ENCODE data around the gene EFHB. TPM values are rescaled to one million over a fixed set of nuclear protein-coding genes. Genes with fewer than 3 reads are reported as not detected.
A peak's percentile ranks its signal among the peaks of the same experiment; 100 is the strongest.

Gene EFHB
- total RNA-seq, 1 experiment from 2014 or later = 1.4 TPM

GRCh38 chr3:19886404-19886803, 47.6 kb downstream of the EFHB start:
- no peaks in the 10 kb centered on the region for H3K4me1 ChIP-seq
- Mint-ChIP-seq H3K4me3 (ENCODE audit: unreplicated experiment) (no peak overlapping the region), H3K4me1 (ENCODE audit: low read depth, unreplicated experiment) (no peaks in the 10 kb centered on the region), H3K27me3 (ENCODE audit: insufficient read depth, unreplicated experiment) (no peaks in the 10 kb centered on the region), H3K9me3 (ENCODE audit: unreplicated experiment) (no peaks in the 10 kb centered on the region), H3K27ac (ENCODE audit: unreplicated experiment) (no peak overlapping the region), H3K36me3 (ENCODE audit: insufficient read depth, unreplicated experiment) (no peaks in the 10 kb centered on the region)
- intact Hi-C loops (cut with micrococcal nuclease; ENCODE audit: unreplicated experiment) = no loop called here
- no peak overlapping the region for H3K4me3 ChIP-seq (ENCODE audit: low read depth, low read length)
- POLR2A ChIA-PET = no interaction called here
- H3K36me3 ChIP-seq (ENCODE audit: control insufficient read depth, insufficient read depth, low read length) = no peaks in the 10 kb centered on the region
- BruUV-seq (replicated peaks) = no TSS peak
- DNase-seq = no peak
- H3K9me3 ChIP-seq = no peaks in the 10 kb centered on the region
- TF ChIP-seq, protein P1, sequence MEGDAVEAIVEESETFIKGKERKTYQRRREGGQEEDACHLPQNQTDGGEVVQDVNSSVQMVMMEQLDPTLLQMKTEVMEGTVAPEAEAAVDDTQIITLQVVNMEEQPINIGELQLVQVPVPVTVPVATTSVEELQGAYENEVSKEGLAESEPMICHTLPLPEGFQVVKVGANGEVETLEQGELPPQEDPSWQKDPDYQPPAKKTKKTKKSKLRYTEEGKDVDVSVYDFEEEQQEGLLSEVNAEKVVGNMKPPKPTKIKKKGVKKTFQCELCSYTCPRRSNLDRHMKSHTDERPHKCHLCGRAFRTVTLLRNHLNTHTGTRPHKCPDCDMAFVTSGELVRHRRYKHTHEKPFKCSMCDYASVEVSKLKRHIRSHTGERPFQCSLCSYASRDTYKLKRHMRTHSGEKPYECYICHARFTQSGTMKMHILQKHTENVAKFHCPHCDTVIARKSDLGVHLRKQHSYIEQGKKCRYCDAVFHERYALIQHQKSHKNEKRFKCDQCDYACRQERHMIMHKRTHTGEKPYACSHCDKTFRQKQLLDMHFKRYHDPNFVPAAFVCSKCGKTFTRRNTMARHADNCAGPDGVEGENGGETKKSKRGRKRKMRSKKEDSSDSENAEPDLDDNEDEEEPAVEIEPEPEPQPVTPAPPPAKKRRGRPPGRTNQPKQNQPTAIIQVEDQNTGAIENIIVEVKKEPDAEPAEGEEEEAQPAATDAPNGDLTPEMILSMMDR (IDR thresholded peaks at IDR 0.05; ENCODE audit: insufficient read depth in 1 of 2, low read depth in 1 of 2, low read length in 1 of 2, severe bottlenecking in 1 of 2, unreplicated experiment in 1 of 2) = no peak
- H3K27me3 ChIP-seq (replicated peaks; ENCODE audit: control insufficient read depth, insufficient read depth, low read length) = no peaks in the 10 kb centered on the region
- CTCF ChIA-PET = interaction anchor here (0.8 kb wide), 1 partner anchor 9 kb away, joined by 9 read pairs; no protein-coding TSS in a partner anchor

GRCh38 chr3:19885468-19885867, 48.5 kb downstream of the EFHB start:
- Mint-ChIP-seq H3K4me3 (ENCODE audit: unreplicated experiment) (no peak overlapping the region), H3K27ac (ENCODE audit: unreplicated experiment) (no peak overlapping the region), H3K27me3 (ENCODE audit: insufficient read depth, unreplicated experiment) (no peaks in the 10 kb centered on the region), H3K9me3 (ENCODE audit: unreplicated experiment) (no peaks in the 10 kb centered on the region), H3K36me3 (ENCODE audit: insufficient read depth, unreplicated experiment) (no peaks in the 10 kb centered on the region), H3K4me1 (ENCODE audit: low read depth, unreplicated experiment) (no peaks in the 10 kb centered on the region)
- peak in 1 of 2 experiments; percentile 28 for DNase-seq
- TF ChIP-seq, protein P1 (IDR thresholded peaks at IDR 0.05; ENCODE audit: insufficient read depth in 1 of 2, low read depth in 1 of 2, low read length in 1 of 2, severe bottlenecking in 1 of 2, unreplicated experiment in 1 of 2) = peak; percentile 40 to 65
- H3K9me3 ChIP-seq = no peaks in the 10 kb centered on the region
- no peak overlapping the region for H3K4me3 ChIP-seq (ENCODE audit: low read depth, low read length)
- intact Hi-C loops (cut with micrococcal nuclease; ENCODE audit: unreplicated experiment) = loop anchor here (1.0 kb wide), 2 partner anchors 62 to 155 kb away; partner anchors contain the start of genes KAT2B and RAB5A
- no TSS peak for BruUV-seq (replicated peaks)
- H3K36me3 ChIP-seq (ENCODE audit: control insufficient read depth, insufficient read depth, low read length) = no peaks in the 10 kb centered on the region
- ChIA-PET CTCF (no interaction called here), POLR2A (no interaction called here)
- no peaks in the 10 kb centered on the region for H3K4me1 ChIP-seq
- no peaks in the 10 kb centered on the region for H3K27me3 ChIP-seq (replicated peaks; ENCODE audit: control insufficient read depth, insufficient read depth, low read length)

GRCh38 chr3:19881852-19882251, 52.2 kb downstream of the EFHB start:
- TF ChIP-seq, protein P1 (IDR thresholded peaks at IDR 0.05; ENCODE audit: insufficient read depth in 1 of 2, low read depth in 1 of 2, low read length in 1 of 2, severe bottlenecking in 1 of 2, unreplicated experiment in 1 of 2) = no peak
- ChIA-PET CTCF (no interaction called here), POLR2A (no interaction called here)
- Mint-ChIP-seq H3K27ac (ENCODE audit: unreplicated experiment) (no peak overlapping the region), H3K27me3 (ENCODE audit: insufficient read depth, unreplicated experiment) (no peaks in the 10 kb centered on the region), H3K9me3 (ENCODE audit: unreplicated experiment) (no peaks in the 10 kb centered on the region), H3K4me3 (ENCODE audit: unreplicated experiment) (no peak overlapping the region), H3K36me3 (ENCODE audit: insufficient read depth, unreplicated experiment) (no peaks in the 10 kb centered on the region), H3K4me1 (ENCODE audit: low read depth, unreplicated experiment) (no peaks in the 10 kb centered on the region)
- Histone ChIP-seq H3K4me3 (ENCODE audit: low read depth, low read length) (no peak overlapping the region), H3K36me3 (ENCODE audit: control insufficient read depth, insufficient read depth, low read length) (no peaks in the 10 kb centered on the region), H3K9me3 (no peaks in the 10 kb centered on the region), H3K4me1 (no peaks in the 10 kb centered on the region), H3K27me3 (replicated peaks; ENCODE audit: control insufficient read depth, insufficient read depth, low read length) (no peaks in the 10 kb centered on the region)
- BruUV-seq (replicated peaks) = no TSS peak
- intact Hi-C loops (cut with micrococcal nuclease; ENCODE audit: unreplicated experiment) = no loop called here
- DNase-seq = no peak
